HG02642 (cell line): ENCODE data around the gene ALPK1.

Source experiments
- ATAC-seq: cut with Tn5 transposase; IDR thresholded peaks from one replicate; pipeline ENCODE4 v1.9.1; 2021; ENCODE audit warnings: mild to moderate bottlenecking; ENCODE audit not compliant: unreplicated experiment, poor library complexity

Gene ALPK1

GRCh38 chr4:112321776-112322684 is 24.9 kb downstream of the ALPK1 start:
- no peak for ATAC-seq

GRCh38 chr4:112322866-112323265 is 25.7 kb downstream of the ALPK1 start:
- no peak for ATAC-seq

GRCh38 chr4:112325530-112325929 is 28.4 kb downstream of the ALPK1 start:
- no peak for ATAC-seq

GRCh38 chr4:112327965-112328733 is 31.0 kb downstream of the ALPK1 start:
- ATAC-seq: peak; percentile 76

DNA sequence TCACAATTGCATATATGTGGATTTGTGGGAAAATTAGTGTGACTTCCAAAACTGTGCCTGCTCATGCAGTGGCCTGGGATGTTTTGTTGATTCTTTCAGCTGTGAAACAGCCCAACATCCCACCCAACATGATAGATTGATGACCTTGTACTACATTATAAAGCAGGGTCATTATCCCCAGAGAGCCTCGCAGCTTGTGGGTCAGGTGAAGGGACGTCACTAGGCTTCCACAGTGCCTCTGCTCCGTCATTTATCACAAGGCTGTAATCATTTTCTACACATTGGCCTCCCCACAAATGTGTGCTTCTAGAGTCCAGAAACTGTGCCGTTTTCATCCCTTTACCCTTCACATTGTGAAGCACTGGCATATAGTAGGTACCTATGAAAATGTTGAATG is 31.6 kb downstream of the ALPK1 start:
- no peak for ATAC-seq

GRCh38 chr4:112329672-112330375 is 32.7 kb downstream of the ALPK1 start:
- ATAC-seq: no peak

GRCh38 chr4:112330921-112331320 is 33.8 kb downstream of the ALPK1 start:
- no peak for ATAC-seq

- no peak for ATAC-seq
Observed at GRCh38 chr4:112332398-112332797, 35.2 kb downstream of the ALPK1 start.

DNA sequence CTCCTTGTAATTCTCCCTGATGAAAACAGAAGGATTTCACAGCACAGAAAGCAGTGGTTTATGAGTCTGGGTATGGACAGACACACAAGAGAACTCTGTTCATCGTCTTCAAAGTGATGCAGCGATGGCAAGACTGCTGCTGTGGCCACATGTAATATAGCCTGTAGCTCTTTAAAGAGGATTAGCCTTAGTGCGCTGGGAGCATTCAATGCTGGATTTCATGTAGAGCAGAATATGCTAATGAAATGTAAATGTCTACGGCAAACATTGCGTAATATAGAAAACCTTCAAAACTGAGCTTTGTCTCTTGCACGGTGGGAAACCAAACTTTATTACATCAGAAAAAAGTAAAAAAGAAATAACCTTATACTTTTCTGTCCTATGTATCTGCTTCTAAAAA is 42.9 kb downstream of the ALPK1 start:
- ATAC-seq: no peak

DNA sequence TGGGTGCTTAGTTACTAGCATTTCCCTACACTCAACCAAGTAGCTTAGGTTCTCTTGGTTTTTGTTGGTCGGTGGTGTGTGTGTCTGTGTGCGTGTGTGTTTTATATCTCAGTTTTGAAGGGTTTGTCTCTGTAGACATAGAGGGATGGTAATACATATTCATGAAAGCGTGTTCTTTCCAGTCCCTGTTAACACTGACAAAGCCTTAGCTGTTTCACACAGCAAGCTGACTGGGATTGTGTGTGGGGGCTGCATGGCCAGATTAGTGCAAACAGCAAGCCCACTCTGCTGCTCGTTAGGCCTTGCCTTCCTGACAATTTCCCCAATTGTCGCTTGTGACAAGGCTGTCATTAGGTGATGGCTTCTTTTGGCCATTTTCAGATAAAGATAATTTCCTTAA is 43.9 kb downstream of the ALPK1 start:
- no peak for ATAC-seq

- ATAC-seq: no peak
Observed at GRCh38 chr4:112343330-112344080, 46.3 kb downstream of the ALPK1 start.

- no peak for ATAC-seq
Observed at GRCh38 chr4:112348488-112349158, 51.5 kb downstream of the ALPK1 start.

- ATAC-seq: no peak
Observed at GRCh38 chr4:112352736-112353135, 55.6 kb downstream of the ALPK1 start.

DNA sequence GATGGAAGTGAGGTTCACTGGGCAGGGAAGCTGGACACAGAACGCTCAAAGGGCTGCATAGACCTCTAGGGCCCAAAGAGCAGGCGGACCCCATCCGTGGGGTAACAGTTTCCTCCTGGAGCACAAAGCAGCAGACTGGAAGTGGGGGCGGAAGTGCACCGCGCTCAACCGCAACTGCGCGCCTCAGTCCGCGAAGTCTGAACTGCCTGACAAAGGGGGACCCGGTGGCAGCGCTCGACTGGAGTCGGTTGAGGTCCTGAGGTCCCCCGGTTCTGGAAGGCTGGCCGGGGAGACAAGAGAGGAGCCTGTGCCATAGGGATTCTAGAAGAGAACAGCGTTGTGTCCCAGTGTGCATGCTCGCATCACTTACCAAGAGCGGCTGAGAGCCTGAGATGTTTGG is 58.5 kb downstream of the ALPK1 start:
- ATAC-seq: no peak

GRCh38 chr4:112357453-112357852 is 60.3 kb downstream of the ALPK1 start:
- no peak for ATAC-seq

DNA sequence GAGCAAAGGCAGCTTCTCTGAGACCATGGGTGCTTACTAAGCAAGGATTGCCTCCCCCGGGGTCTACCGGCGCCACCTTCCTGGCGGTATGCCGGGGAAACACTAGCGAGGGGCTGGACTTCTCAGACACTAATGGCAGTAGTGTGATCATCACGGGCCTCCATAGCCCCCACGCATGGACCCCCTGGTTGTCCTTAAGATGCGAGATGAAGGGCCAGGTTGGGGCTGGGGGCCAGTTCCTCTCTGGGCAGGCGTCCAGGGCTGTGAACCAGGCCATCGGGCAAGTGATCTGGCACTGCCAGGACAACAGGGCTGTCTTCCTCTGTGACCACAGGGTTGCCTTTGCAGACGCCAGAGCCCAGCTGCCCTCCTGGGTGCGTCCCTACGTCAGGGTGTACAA is 60.7 kb downstream of the ALPK1 start:
- no peak for ATAC-seq

DNA sequence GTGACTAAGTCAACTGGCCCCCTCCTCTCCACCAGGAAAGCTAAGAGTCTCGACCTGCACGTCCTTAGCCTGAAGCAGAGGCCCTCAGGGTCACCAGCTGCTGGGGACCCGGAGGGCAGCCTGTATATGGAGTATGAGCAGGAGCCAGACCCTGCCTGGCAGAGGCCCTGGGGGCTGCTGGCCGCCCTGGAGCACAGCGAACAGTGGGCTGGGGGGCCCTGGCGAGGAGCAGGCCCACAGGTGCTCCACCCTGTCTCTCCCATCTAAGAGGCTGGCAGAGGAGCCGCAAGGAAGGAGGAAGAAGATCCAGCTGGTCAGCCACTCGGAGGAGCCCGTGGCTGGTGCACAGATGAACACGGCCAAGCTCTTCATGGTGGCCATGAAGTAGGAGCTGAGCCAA is 61.2 kb downstream of the ALPK1 start:
- ATAC-seq: no peak

GRCh38 chr4:112358952-112359749 is 62.0 kb downstream of the ALPK1 start:
- no peak for ATAC-seq
